Purkinje cell (primary cell): ENCODE data around the gene CCDC85A. TPM values are rescaled to one million over a fixed set of nuclear protein-coding genes. Genes with fewer than 3 reads are reported as not detected.

Experiments used
- polyA plus RNA-seq: library from polyadenylated mRNA; unstranded; fragments of >200 nt; fragmentation: Nextera tagmentation; gene quantifications from 2 replicates; pipeline ENCODE4 v1.2.1, GENCODE V29; 2014

Gene CCDC85A
- 0.19 and 0.21 TPM in 2 replicates for polyA plus RNA-seq

GRCh38 chr2:56183643-56184499 lies at the start of gene CCDC85A:
Gene CCDC85A, plus strand, starts transcription at chr2:56183990. Its CDS starts 635 bp downstream, at chr2:56184625.

